GM18907 (cell line): Measurements from ENCODE around the gene ZSCAN18.
"Not testable (repeated sequence)": the region's sequence is repeated elsewhere in the genome, so short reads cannot be mapped to it uniquely, and the experiment has no call there.

Source experiments
- ATAC-seq: cut with Tn5 transposase; IDR thresholded peaks from one replicate; pipeline ENCODE4 v1.9.1; 2021; ENCODE audit warnings: mild to moderate bottlenecking, moderate library complexity; ENCODE audit not compliant: unreplicated experiment

ZSCAN18 gene

GRCh38 chr19:58097781-58098681, at the start of gene ZSCAN18:
ZSCAN18 (minus strand) TSS chr19:58098231; CDS start chr19:58090267, 7,964 bp downstream.
- peak; percentile 89 for ATAC-seq

GRCh38 chr19:58147475-58147874, 49.4 kb upstream of the ZSCAN18 start:
- not testable (repeated sequence) for ATAC-seq

- no peak for ATAC-seq
These were observed 47.8 kb upstream of the ZSCAN18 start for GRCh38 chr19:58145849-58146248.

GRCh38 chr19:58134244-58134643, 36.2 kb upstream of the ZSCAN18 start:
- ATAC-seq: no peak

GRCh38 chr19:58129284-58129683, 31.3 kb upstream of the ZSCAN18 start:
- ATAC-seq: no peak

GRCh38 chr19:58128041-58128685, 30.1 kb upstream of the ZSCAN18 start:
- no peak for ATAC-seq

GRCh38 chr19:58123354-58123753, 25.3 kb upstream of the ZSCAN18 start:
- no peak for ATAC-seq

- no peak for ATAC-seq
These were observed 21.1 kb upstream of the ZSCAN18 start for GRCh38 chr19:58118979-58119733.

GRCh38 chr19:58117841-58118575, 20.0 kb upstream of the ZSCAN18 start:
- ATAC-seq: no peak

- no peak for ATAC-seq
These were observed 10.5 kb upstream of the ZSCAN18 start for GRCh38 chr19:58108546-58108817.

- no peak for ATAC-seq
These were observed 9.9 kb upstream of the ZSCAN18 start for GRCh38 chr19:58107778-58108545.

GRCh38 chr19:58098682-58098998, 609 bp upstream of the ZSCAN18 start:
- peak; percentile 20 for ATAC-seq

GRCh38 chr19:58097349-58097748, 682 bp downstream of the ZSCAN18 start:
- no peak for ATAC-seq

- ATAC-seq: no peak
These were observed 1.1 kb downstream of the ZSCAN18 start for GRCh38 chr19:58096884-58097283.

GRCh38 chr19:58095328-58095727, 2.7 kb downstream of the ZSCAN18 start:
- no peak for ATAC-seq

GRCh38 chr19:58093071-58093470, 5.0 kb downstream of the ZSCAN18 start:
- no peak for ATAC-seq

GRCh38 chr19:58091251-58091995, 6.6 kb downstream of the ZSCAN18 start:
- ATAC-seq: no peak

- no peak for ATAC-seq
These were observed 8.2 kb downstream of the ZSCAN18 start for GRCh38 chr19:58089846-58090245.

GRCh38 chr19:58088521-58089052, 9.4 kb downstream of the ZSCAN18 start:
- no peak for ATAC-seq
